PC-3 (cell line): ENCODE results near the gene CLCA2. TPM values are rescaled to one million over a fixed set of nuclear protein-coding genes. Genes with fewer than 3 reads are reported as not detected.

Experiments used
- ATAC-seq: fragments of 200-7000 bp; cut with Tn5 transposase; 2 replicates; pipeline ENCODE4 v1.9.1; 2020; ENCODE audit warnings: mild to moderate bottlenecking, moderate library complexity
- BruUV-seq: library from RNA; stranded (reverse); fragments of 400-500 nt; replicated peaks from 2 replicates; lab custom pipeline; 2021; lab: Mats Ljungman, UMichigan
- CTCF ChIA-PET: fragments of 300-600 bp; sonication (Branson Sonifier 250); formaldehyde crosslinking; loops from one replicate; lab custom pipeline; 2022; ENCODE audit warnings: antibody characterized with exemption; lab: Charles Lee
- POLR2A ChIA-PET: fragments of 300-600 bp; sonication (Branson Sonifier 250); formaldehyde crosslinking; loops from one replicate; lab custom pipeline; 2022; ENCODE audit warnings: antibody characterized with exemption; ENCODE audit not compliant: unreplicated experiment; lab: Charles Lee
- DNase-seq: peaks from one replicate; pipeline ENCODE4 v3.0.0-alpha.2; 2015
- H2AFZ ChIP-seq: fragments of 300-600 bp; sonication (generic); 2 replicates; pipeline ENCODE4 v1.6.0; 2016; ENCODE audit warnings: antibody characterized with exemption, low read length
- H3F3A ChIP-seq: fragments of 300-600 bp; sonication (generic); one replicate; pipeline ENCODE4 v1.6.0; 2017; ENCODE audit warnings: antibody characterized with exemption, low read length, control low read depth, mild to moderate bottlenecking; ENCODE audit not compliant: unreplicated experiment
- H3K27ac ChIP-seq: fragments of 300-600 bp; sonication (generic); 2 replicates; pipeline ENCODE4 v1.5.1; 2016; ENCODE audit warnings: mild to moderate bottlenecking, low read length
- H3K27me3 ChIP-seq: fragments of 300-600 bp; sonication (generic); 2 replicates; pipeline ENCODE4 v1.6.1; 2016; ENCODE audit warnings: low read length, mixed read lengths
- H3K36me3 ChIP-seq: fragments of 300-600 bp; sonication (generic); 2 replicates; pipeline ENCODE4 v1.6.1; 2016; ENCODE audit warnings: low read depth, mixed run types, low read length, mixed read lengths
- H3K4me1 ChIP-seq: fragments of 300-600 bp; sonication (generic); 2 replicates; pipeline ENCODE4 v1.5.1; 2016; ENCODE audit warnings: low read length; ENCODE audit not compliant: insufficient read depth
- H3K4me2 ChIP-seq: fragments of 300-600 bp; sonication (generic); 2 replicates; pipeline ENCODE4 v1.6.0; 2016; ENCODE audit warnings: low read length
- H3K4me3 ChIP-seq: fragments of 300-600 bp; sonication (generic); 2 replicates; pipeline ENCODE4 v1.5.1; 2016; ENCODE audit warnings: mild to moderate bottlenecking, low read length, mixed read lengths
- H3K79me2 ChIP-seq: fragments of 300-600 bp; sonication (generic); 2 replicates; pipeline ENCODE4 v1.6.1; 2017; ENCODE audit warnings: low read length, mixed read lengths
- H3K9ac ChIP-seq: fragments of 300-600 bp; sonication (generic); 2 replicates; pipeline ENCODE4 v1.6.0; 2016; ENCODE audit warnings: mild to moderate bottlenecking, low read length
- H3K9me2 ChIP-seq: fragments of 300-600 bp; sonication (generic); replicated peaks from 2 replicates; pipeline ENCODE4 v1.6.1; 2016; ENCODE audit warnings: mixed run types, low read length, mixed read lengths
- H3K9me3 ChIP-seq: fragments of 300-600 bp; sonication (generic); 2 replicates; pipeline ENCODE4 v1.6.1; 2016; ENCODE audit warnings: low read length, mixed read lengths
- H4K20me1 ChIP-seq: fragments of 300-600 bp; sonication (generic); 2 replicates; pipeline ENCODE4 v1.6.1; 2016; ENCODE audit warnings: low read length, mixed read lengths
- CTCF ChIP-seq: fragments of 300-600 bp; sonication (generic); conservative IDR thresholded peaks from 2 replicates; pipeline ENCODE4 v1.5.1; 2017; ENCODE audit warnings: antibody characterized with exemption, low read depth, mild to moderate bottlenecking, low read length
- EZH2 ChIP-seq: fragments of 300-600 bp; sonication (generic); IDR thresholded peaks from one replicate; pipeline ENCODE4 v1.6.1; 2017; ENCODE audit warnings: antibody characterized with exemption, mild to moderate bottlenecking, low read length; ENCODE audit not compliant: unreplicated experiment
- EZH2phosphoT487 ChIP-seq: fragments of 300-600 bp; sonication (generic); IDR thresholded peaks from 2 replicates; pipeline ENCODE4 v1.6.1; 2018; ENCODE audit warnings: mild to moderate bottlenecking, antibody characterized with exemption, low read length, borderline replicate concordance
- intact Hi-C: fragments of 100-400 bp; cut with micrococcal nuclease; formaldehyde crosslinking; loops from 2 replicates; pipeline ENCODE4 v1.9.0; 2023
- total RNA-seq: library from RNA; depleted of rRNA; stranded (reverse); fragments of >200 nt; gene quantifications from 2 replicates; pipeline ENCODE4 v1.2.3, GENCODE V29; 2014

CLCA2 gene
- total RNA-seq, 1 experiment from 2014 or later, result 0.22 TPM

- no peaks in the 10 kb centered on the region for H3K9me2 ChIP-seq
- CTCF ChIA-PET, result interaction anchor here (0.6 to 1.6 kb wide), 2 partner anchors 120 to 123 kb away, joined by 4 to 7 read pairs; no protein-coding TSS in a partner anchor
- H3K4me3 ChIP-seq, result peak overlapping the region; percentile 68
- H3K9ac ChIP-seq, result peak overlapping the region; percentile 13; the same call in 1 of the 2 replicates
- no peaks in the 10 kb centered on the region for H3K27me3 ChIP-seq
- DNase-seq, result peak; percentile 80
- no peaks in the 10 kb centered on the region for H4K20me1 ChIP-seq
- H3K36me3 ChIP-seq, result peaks cover 3% of the 10 kb centered on the region; the same call in 1 of the 2 replicates
- TF ChIP-seq EZH2phosphoT487, result no peak
- 0 out of 2 replicates have a peak, but pooled peaks have one; percentile 29 for TF ChIP-seq CTCF
- BruUV-seq, result no TSS peak
- ATAC-seq, result peak; percentile 87
- no peak overlapping the region for H3K27ac ChIP-seq
- no peaks in the 10 kb centered on the region for H3K79me2 ChIP-seq
- H3F3A ChIP-seq, result no peaks in the 10 kb centered on the region
- POLR2A ChIA-PET, result no interaction called here
- intact Hi-C loops, result loop anchor here (1.0 to 10.0 kb wide), 5 partner anchors 69 to 239 kb away; no protein-coding TSS in a partner anchor
- H3K4me1 ChIP-seq, result peaks cover 16% of the 10 kb centered on the region
- peak overlapping the region; percentile 82 for H3K4me2 ChIP-seq
- H2AFZ ChIP-seq, result peak overlapping the region; percentile 88
- H3K9me3 ChIP-seq, result no peaks in the 10 kb centered on the region
Measured at GRCh38 chr1:86502721-86503405, 78.9 kb downstream of the CLCA2 start.

- no peak for ATAC-seq
- Histone ChIP-seq H3K9ac (no peak overlapping the region), H3K27me3 (no peaks in the 10 kb centered on the region), H3K4me3 (no peak overlapping the region), H3K9me3 (no peaks in the 10 kb centered on the region), H2AFZ (peak overlapping the region; percentile 88; the same call in 1 of the 2 replicates), H3K4me2 (peak overlapping the region; percentile 82; the same call in 1 of the 2 replicates), H3K36me3 (peaks cover 3% of the 10 kb centered on the region; the same call in 1 of the 2 replicates), H4K20me1 (no peaks in the 10 kb centered on the region), H3K27ac (no peak overlapping the region), H3F3A (no peaks in the 10 kb centered on the region), H3K9me2 (no peaks in the 10 kb centered on the region), H3K79me2 (no peaks in the 10 kb centered on the region), H3K4me1 (peaks cover 16% of the 10 kb centered on the region)
- no peak for DNase-seq
- BruUV-seq, result no TSS peak
- intact Hi-C loops, result loop anchor here (5.0 to 10.0 kb wide), 2 partner anchors 181 to 239 kb away; no protein-coding TSS in a partner anchor
- ChIA-PET POLR2A (no interaction called here), CTCF (interaction anchor here (0.6 kb wide), 1 partner anchor 121 kb away, joined by 4 read pairs; no protein-coding TSS in a partner anchor)
- TF ChIP-seq EZH2phosphoT487, result no peak
Measured at GRCh38 chr1:86503406-86504136, 79.6 kb downstream of the CLCA2 start.

GRCh38 chr1:86504137-86504479, 80.1 kb downstream of the CLCA2 start:
- POLR2A ChIA-PET, result no interaction called here
- H3K9ac ChIP-seq, result no peak overlapping the region
- intact Hi-C loops, result loop anchor here (5.0 to 10.0 kb wide), 2 partner anchors 181 to 238 kb away; no protein-coding TSS in a partner anchor

More at GRCh38 chr1:86504137-86504479, 80.1 kb downstream of the CLCA2 start:
- no peak for TF ChIP-seq EZH2phosphoT487
- TF ChIP-seq EZH2, result no peak
- no peak for TF ChIP-seq CTCF
- no TSS peak for BruUV-seq
- Histone ChIP-seq H3K79me2 (no peaks in the 10 kb centered on the region), H3K4me1 (peaks cover 16% of the 10 kb centered on the region), H3K27me3 (no peaks in the 10 kb centered on the region), H3K4me2 (no peak overlapping the region), H4K20me1 (no peaks in the 10 kb centered on the region), H3K9me3 (no peaks in the 10 kb centered on the region), H3F3A (no peaks in the 10 kb centered on the region), H3K36me3 (peaks cover 3% of the 10 kb centered on the region; the same call in 1 of the 2 replicates), H3K9me2 (no peaks in the 10 kb centered on the region), H2AFZ (0 out of 2 replicates have a peak overlapping the region, but pooled peaks have one; percentile 88), H3K4me3 (no peak overlapping the region), H3K27ac (no peak overlapping the region)
- no peak for ATAC-seq
- CTCF ChIA-PET, result interaction anchor here (0.6 kb wide), 1 partner anchor 200 kb away, joined by 3 read pairs; no protein-coding TSS in a partner anchor
- no peak for DNase-seq
